Ovary (tissue), 9 donors: Measurements from ENCODE around the gene CCBE1. TPM values are rescaled to one million over a fixed set of nuclear protein-coding genes. Genes with fewer than 3 reads are reported as not detected.

ENCODE experiments used
- DNase-seq, 5 donors: peaks; one replicate each; pipeline ENCODE4 v3.0.0-alpha.2; 2019 to 2020
- H3K27ac ChIP-seq, 2 donors: fragments of 200-600 bp; one replicate each; pipeline versions ENCODE4 v1.5.1 to v1.8.0; 2019 to 2022
- H3K27me3 ChIP-seq: fragments of 200-600 bp; one replicate; pipeline ENCODE4 v1.8.0; 2022
- H3K36me3 ChIP-seq: fragments of 200-600 bp; sonication (generic); one replicate; pipeline ENCODE4 v1.5.1; 2019
- H3K4me1 ChIP-seq: one replicate; pipeline ENCODE4 v1.8.1; 2013; ENCODE audit warnings: mild to moderate bottlenecking, moderate library complexity; ENCODE audit not compliant: insufficient read depth
- H3K4me3 ChIP-seq: fragments of 200-600 bp; sonication (generic); one replicate; pipeline ENCODE4 v1.5.1; 2017
- H3K9me3 ChIP-seq, 2 donors: fragments of 200-600 bp in 1 of 2; sonication (generic) in 1 of 2; one replicate each; pipeline versions ENCODE4 v1.5.1 to v1.8.1; 2013 to 2019; ENCODE audit warnings: mild to moderate bottlenecking in 1 of 2, moderate library complexity in 1 of 2
- EP300 ChIP-seq: sonication (generic); formaldehyde crosslinking; IDR thresholded peaks from one replicate; pipeline ENCODE4 v1.6.1; 2017; ENCODE audit warnings: antibody characterized with exemption
- POLR2A ChIP-seq: fragments of 450-650 bp; IDR thresholded peaks from one replicate; pipeline ENCODE4 v1.6.1; 2017; ENCODE audit warnings: antibody characterized with exemption, mild to moderate bottlenecking, moderate library complexity
- WGBS, 3 donors: extraction: QIAGEN DNeasy Blood & Tissue Kit in 1 of 3; methylation state at CpG; one replicate each; pipeline versions ENCODE4 v1.1.5 to v1.1.7; 2013 to 2017; 5-methylcytosine and 5-hydroxymethylcytosine counted together
- intact Hi-C, 4 donors: fragments of 100-400 bp; cut with DNase I; formaldehyde crosslinking; loops; one replicate each; pipeline versions ENCODE4 v1.11.0 to v1.15.1; 2022 to 2023
- polyA plus RNA-seq, 2 donors: library from polyadenylated mRNA; stranded (reverse); fragments of 200-250 nt in 1 of 2; fragments of 350-450 nt in 1 of 2; fragmentation: Illumina TruSeq in 1 of 2; extraction: RNeasy Lipid Tissue Mini Kit (QIAGEN cat#74804) in 1 of 2; gene quantifications; one replicate each; pipeline ENCODE4 v1.2.3, GENCODE V29; 2013 to 2014
- total RNA-seq, 7 donors: library from RNA; depleted of rRNA in 2 of 7; stranded (reverse); fragments of >200 nt in 2 of 7; fragmentation: NEBNext Ultra II Directional in 3 of 7; extraction: Animal tissue kit (Norgen Biotek cat#: 25700) in 3 of 7; gene quantifications; one replicate each; pipeline versions ENCODE4 v1.1.0 to v1.2.4, GENCODE V29; 2016 to 2023
- TF ChIP-seq, protein P1 (sequence below), 3 donors: fragments of 450-650 bp in 2 of 3; fragments of 200-600 bp in 1 of 3; IDR thresholded peaks; one replicate each; pipeline versions ENCODE4 v1.5.1 to v1.8.0; 2016 to 2022; ENCODE audit warnings: antibody characterized with exemption in 3 of 3, mild to moderate bottlenecking in 1 of 3
- donor health status: DM: no; HTN: no; CAD: no; lungs with moderate emphysema.
- donor health status: DM: no; HTN: no; CAD: no.
- donor health status: Bipolar disorder and iron deficiency.
- donor health status: DM: yes; HTN: yes; CAD: no.
- donor health status: DM: no; HTN: no; CAD: no.
- donor health status: DM: yes; HTN: yes; CAD: no.

CCBE1 gene
- total and polyA plus RNA-seq, 9 donors: 15.9 to 109 (median 43.9) TPM

DNA sequence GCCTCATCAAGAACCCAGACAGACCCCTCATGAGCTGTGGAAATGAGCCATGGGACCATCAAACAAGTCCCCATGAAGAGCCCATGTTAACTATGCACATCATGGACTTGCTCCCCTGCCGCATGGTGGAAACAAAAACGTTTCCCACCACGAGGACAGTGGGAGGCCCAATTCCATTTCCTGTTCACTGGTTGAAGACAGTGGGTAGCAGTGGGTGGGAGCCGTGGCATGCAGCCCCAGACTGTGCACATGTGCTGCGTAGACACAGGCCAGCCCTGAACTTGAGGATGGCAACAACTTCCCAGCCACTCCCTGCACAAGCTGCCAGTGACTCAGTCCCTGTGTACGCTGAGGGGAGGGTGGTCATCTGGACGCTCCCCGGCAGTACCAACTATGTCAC is 229.7 kb downstream of the CCBE1 start:
- H3K27me3 ChIP-seq: no peaks in the 10 kb centered on the region
- WGBS, 3 donors: 90 to 92% (median 91%) methylated on average over 8 of the region's 8 CpGs
- intact Hi-C loops: loop anchor here in 1 of 4 donors (10.0 kb wide), 1 partner anchor 157 kb away; no protein-coding TSS in a partner anchor

DNA sequence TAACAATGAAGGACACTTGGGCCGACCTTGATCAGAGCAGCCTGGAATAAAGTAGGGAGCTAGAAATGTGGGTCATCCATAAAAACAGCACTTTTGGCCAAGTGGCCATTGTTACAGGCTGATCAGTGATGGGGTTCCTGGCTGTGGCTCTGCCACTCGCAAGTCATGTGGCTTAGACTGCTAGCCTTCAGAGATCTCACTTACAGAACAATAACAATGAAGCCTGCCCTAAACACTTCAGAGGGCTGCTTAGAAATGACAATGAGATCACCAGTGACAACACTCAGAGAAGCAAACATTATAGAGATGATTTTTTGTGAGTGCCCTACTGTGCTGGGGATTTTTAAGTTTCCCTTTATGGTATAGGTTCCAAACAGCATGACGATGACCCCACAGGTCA is 230.2 kb downstream of the CCBE1 start:
- intact Hi-C loops: loop anchor here in 1 of 4 donors (10.0 kb wide), 1 partner anchor 158 kb away; no protein-coding TSS in a partner anchor
- peaks cover 4% of the 10 kb centered on the region for H3K4me1 ChIP-seq
- no peak overlapping the region for H3K4me3 ChIP-seq
- no peak for DNase-seq
- TF ChIP-seq, protein P1, sequence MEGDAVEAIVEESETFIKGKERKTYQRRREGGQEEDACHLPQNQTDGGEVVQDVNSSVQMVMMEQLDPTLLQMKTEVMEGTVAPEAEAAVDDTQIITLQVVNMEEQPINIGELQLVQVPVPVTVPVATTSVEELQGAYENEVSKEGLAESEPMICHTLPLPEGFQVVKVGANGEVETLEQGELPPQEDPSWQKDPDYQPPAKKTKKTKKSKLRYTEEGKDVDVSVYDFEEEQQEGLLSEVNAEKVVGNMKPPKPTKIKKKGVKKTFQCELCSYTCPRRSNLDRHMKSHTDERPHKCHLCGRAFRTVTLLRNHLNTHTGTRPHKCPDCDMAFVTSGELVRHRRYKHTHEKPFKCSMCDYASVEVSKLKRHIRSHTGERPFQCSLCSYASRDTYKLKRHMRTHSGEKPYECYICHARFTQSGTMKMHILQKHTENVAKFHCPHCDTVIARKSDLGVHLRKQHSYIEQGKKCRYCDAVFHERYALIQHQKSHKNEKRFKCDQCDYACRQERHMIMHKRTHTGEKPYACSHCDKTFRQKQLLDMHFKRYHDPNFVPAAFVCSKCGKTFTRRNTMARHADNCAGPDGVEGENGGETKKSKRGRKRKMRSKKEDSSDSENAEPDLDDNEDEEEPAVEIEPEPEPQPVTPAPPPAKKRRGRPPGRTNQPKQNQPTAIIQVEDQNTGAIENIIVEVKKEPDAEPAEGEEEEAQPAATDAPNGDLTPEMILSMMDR (IDR thresholded peaks at IDR 0.05): no peak
- TF ChIP-seq EP300 (no peak), POLR2A (no peak)
- no peaks in the 10 kb centered on the region for H3K9me3 ChIP-seq
- 91 to 96% (median 95%) methylated on average over 3 of the region's 3 CpGs for WGBS, 3 donors
- no peaks in the 10 kb centered on the region for H3K36me3 ChIP-seq
- no peaks in the 10 kb centered on the region for H3K27me3 ChIP-seq
- H3K27ac ChIP-seq: no peak overlapping the region

More for the DNA sequence above, 229.7 kb downstream of the CCBE1 start:
- TF ChIP-seq POLR2A: no peak
- TF ChIP-seq, protein P1 (IDR thresholded peaks at IDR 0.05): no peak
- no peak for TF ChIP-seq EP300
- Histone ChIP-seq H3K4me1 (peaks cover 4% of the 10 kb centered on the region), H3K27ac (no peak overlapping the region), H3K9me3 (no peaks in the 10 kb centered on the region), H3K4me3 (no peak overlapping the region), H3K36me3 (no peaks in the 10 kb centered on the region)
- no peak for DNase-seq

DNA sequence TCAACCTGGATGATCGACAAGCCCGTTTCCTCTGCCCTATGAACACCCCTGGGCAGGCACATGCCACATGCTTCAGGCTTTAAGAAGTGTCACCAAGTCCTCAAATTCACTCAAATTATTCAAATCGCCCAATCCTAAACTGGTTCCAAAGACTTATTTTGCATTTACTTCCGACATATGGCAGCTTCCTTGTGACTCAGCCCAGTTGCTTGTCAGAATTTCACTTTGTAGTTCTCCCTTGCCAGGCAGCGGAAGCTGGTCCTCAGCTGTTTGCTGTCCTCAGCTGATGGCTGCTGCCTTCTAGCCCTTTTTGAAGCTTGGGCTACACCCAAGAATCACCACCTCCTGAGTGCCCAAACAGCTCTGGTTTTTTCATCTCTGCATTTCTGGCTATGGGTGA is 232.7 kb downstream of the CCBE1 start:
- H3K27me3 ChIP-seq: no peaks in the 10 kb centered on the region
- intact Hi-C loops: loop anchor here in 1 of 4 donors (10.0 kb wide), 1 partner anchor 160 kb away; no protein-coding TSS in a partner anchor
- DNase-seq: no peak
- H3K9me3 ChIP-seq: no peaks in the 10 kb centered on the region
- H3K4me3 ChIP-seq: no peak overlapping the region
- TF ChIP-seq EP300 (no peak), POLR2A (no peak)
- TF ChIP-seq, protein P1 (IDR thresholded peaks at IDR 0.05): no peak
- H3K4me1 ChIP-seq: peaks cover 6% of the 10 kb centered on the region
- no peaks in the 10 kb centered on the region for H3K36me3 ChIP-seq
- WGBS, 3 donors: 76 to 96% (median 88%) methylated on average over 5 of the region's 5 CpGs
- no peak overlapping the region for H3K27ac ChIP-seq

DNA sequence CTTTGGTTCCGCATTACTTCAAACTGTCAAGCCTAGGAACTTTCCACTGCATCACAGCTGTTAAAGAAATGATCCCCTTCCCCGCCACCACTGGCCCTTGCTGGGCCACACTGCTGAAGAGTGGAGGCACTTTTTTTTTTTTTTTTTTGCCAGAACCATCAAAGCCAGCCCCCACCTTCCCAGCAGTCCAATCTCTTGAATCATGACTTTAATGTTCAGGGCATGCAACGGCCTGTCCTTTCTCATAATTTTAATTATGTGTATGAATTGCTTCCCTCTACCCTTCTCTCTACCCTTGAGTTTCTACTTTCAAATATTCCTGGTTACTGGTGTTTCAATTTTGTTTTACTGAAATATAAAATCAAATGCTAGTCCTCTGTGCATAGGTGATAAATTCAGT is 236.1 kb downstream of the CCBE1 start:
- intact Hi-C loops: loop anchor here in 1 of 4 donors (10.0 kb wide), 1 partner anchor 164 kb away; no protein-coding TSS in a partner anchor
- WGBS, 3 donors: 73 to 96% (median 94%) methylated on average over 3 of the region's 3 CpGs
- DNase-seq: no peak
- Histone ChIP-seq H3K27me3 (no peaks in the 10 kb centered on the region), H3K27ac (no peak overlapping the region), H3K4me3 (no peak overlapping the region), H3K36me3 (no peaks in the 10 kb centered on the region), H3K4me1 (peaks cover 6% of the 10 kb centered on the region), H3K9me3 (no peaks in the 10 kb centered on the region)
- TF ChIP-seq, protein P1 (IDR thresholded peaks at IDR 0.05): no peak
- TF ChIP-seq EP300 (no peak), POLR2A (no peak)
